SK-N-MC (cell line): ENCODE results near the gene HNRNPF.

Source experiments
- EZH2 ChIP-seq: fragments of 200-600 bp; sonication (generic); IDR thresholded peaks from one replicate; pipeline ENCODE4 v1.6.1; 2017; ENCODE audit warnings: antibody characterized with exemption
- FOXP2 ChIP-seq: optimal IDR thresholded peaks from 2 replicates; pipeline ENCODE3; 2011; ENCODE audit warnings: mild to moderate bottlenecking, moderate library complexity; ENCODE audit not compliant: insufficient read depth; ENCODE audit errors: extremely low read length, control extremely low read depth
- POLR2AphosphoS5 ChIP-seq: IDR thresholded peaks from 2 replicates; pipeline ENCODE4 v1.6.1; 2012; ENCODE audit warnings: mild to moderate bottlenecking, low read depth, low read length, borderline replicate concordance

GRCh38 chr10:43411536-43411935 is 2.5 kb upstream of the HNRNPF start:
- TF ChIP-seq EZH2 (no peak), POLR2AphosphoS5 (no peak), FOXP2 (no peak)
